Eye (tissue), 1 donor: ENCODE measurements around the gene DAPP1.

Source experiments
- DNase-seq: peaks from one replicate; pipeline ENCODE4 v3.0.0-alpha.2; 2015

The DAPP1 gene

GRCh38 chr4:99857307-99857706, 40.7 kb downstream of the DAPP1 start:
- no peak for DNase-seq

GRCh38 chr4:99859618-99860017, 43.0 kb downstream of the DAPP1 start:
- DNase-seq: no peak

- DNase-seq: no peak
Measured at GRCh38 chr4:99860521-99860920, 43.9 kb downstream of the DAPP1 start.

GRCh38 chr4:99861120-99861905, 44.7 kb downstream of the DAPP1 start:
- no peak for DNase-seq

DNA sequence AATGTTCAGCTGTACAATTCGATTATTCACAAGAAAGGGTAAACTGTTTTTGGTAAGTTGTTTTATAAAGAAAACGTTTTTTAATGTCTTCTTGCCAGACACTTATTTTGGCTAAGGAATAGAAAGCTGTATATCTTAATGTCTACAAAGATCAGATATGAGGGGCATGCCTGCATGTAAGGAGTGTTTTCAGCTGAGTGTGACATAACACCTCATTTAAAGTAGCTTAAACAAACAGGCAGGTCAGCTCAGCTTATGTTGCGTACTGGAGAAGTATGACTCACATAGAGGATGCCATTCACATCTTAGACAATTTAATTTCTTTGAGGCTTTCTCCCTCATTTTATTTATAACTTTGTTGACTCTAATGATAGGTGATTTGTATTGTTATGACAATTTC, 47.2 kb downstream of the DAPP1 start:
- no peak for DNase-seq

DNA sequence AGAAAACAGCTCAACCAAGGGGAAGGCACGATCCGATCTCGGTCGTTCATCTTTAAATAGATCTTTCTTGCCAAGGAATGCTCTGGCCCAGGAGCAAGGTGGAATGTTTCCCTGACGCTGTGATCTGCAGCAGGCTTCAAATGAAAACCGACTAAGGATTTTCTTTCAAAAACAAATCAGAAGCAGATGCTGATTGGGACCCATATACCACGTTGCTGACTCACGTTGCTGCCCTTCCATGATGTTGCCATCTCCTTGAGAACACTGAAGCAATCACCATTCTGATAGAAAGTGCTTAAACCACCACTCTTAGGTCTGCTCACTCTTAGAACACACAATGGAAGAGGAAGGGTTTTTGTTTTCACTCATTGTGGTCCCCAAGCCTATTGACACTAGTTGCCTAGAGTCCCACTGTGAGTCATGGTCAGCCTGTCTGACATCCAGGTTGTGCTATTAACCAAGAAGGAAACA, 51.5 kb downstream of the DAPP1 start:
- DNase-seq: no peak

DNA sequence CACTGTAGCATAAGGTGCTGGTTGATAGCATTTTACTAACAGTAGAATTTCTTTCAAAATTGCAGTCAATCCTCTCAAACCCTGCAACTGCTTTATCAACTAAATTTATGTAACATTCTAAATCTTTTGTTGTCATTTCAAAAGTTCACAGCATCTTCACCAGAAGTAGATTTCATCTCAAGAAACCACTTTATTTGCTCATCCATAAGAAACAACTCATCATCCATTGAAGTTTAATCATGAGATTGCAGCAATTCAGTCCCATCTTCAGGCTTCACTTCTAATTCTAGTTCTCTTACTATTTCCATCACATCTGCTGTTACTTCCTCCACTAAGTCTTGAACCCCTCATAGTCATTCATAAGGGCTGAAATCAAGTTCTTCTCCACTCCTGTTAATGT, 55.9 kb downstream of the DAPP1 start:
- no peak for DNase-seq

DNA sequence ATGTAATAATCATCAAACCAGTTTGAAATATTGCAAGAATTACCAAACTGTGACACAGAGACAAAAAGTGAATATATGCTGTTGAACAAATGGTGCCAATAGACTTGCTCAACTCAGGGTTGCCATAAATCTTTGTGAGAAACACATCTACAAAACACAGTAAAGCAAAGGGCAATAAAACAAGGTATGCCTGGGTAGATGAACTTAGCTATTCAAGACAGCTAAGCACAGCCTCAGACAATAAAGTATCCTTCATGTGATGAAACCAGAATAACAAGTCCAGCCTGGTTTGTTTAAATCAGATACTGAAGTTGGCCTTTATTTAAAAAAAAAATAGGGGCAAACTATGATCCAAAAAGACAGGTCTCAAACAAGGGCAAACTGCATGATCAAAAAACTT, 58.4 kb downstream of the DAPP1 start:
- no peak for DNase-seq

- DNase-seq: no peak
Measured at GRCh38 chr4:99876946-99877345, 60.3 kb downstream of the DAPP1 start.

- DNase-seq: no peak
Measured at GRCh38 chr4:99878604-99879003, 62.0 kb downstream of the DAPP1 start.

DNA sequence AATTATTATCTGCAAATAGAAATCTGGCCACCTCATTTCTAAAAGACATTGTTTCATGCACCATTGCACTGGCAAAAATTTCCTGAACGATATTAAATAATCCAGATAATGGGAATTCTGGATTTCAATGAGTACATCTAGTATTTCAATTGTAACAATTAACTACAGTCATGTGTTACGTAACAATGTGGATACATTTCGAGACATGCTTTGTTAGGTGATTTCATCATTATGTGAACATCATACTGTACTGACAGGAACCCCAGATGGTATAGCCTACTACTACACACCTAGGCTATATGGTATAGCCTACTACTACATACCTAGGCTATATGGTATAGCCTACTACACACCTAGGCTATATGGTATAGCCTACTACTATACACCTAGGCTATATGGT, 62.8 kb downstream of the DAPP1 start:
- DNase-seq: no peak

DNA sequence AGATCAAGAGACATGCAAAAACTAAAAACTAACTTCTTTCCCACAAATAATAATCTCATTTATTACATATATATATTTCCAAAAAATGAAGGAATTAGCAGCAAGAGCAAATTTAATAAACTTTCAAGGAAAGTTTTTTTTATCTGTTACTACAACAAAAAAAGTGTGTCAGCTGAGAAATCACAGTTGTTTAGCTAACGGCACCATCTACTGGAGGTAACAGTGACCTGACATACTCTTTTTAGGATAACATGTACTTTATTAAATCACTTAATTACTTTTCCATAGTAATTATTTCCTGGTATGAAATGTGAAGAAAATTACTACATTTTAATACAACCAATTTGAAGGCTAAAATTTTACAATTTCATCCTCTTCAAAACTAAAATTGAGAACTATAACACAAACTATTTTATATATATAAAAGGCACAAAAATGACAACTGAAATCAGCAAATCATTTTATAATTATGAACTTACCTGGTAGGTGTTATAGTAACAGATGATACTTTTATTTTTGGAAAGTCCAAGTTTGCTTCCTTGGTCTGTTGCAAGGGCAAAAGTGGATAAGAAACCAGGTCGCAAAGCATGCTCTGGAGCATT, 68.5 kb downstream of the DAPP1 start:
- peak; percentile 49 for DNase-seq

GRCh38 chr4:99885687-99886086, 69.1 kb downstream of the DAPP1 start:
- no peak for DNase-seq

- no peak for DNase-seq
Measured at GRCh38 chr4:99886146-99886545, 69.5 kb downstream of the DAPP1 start.

DNA sequence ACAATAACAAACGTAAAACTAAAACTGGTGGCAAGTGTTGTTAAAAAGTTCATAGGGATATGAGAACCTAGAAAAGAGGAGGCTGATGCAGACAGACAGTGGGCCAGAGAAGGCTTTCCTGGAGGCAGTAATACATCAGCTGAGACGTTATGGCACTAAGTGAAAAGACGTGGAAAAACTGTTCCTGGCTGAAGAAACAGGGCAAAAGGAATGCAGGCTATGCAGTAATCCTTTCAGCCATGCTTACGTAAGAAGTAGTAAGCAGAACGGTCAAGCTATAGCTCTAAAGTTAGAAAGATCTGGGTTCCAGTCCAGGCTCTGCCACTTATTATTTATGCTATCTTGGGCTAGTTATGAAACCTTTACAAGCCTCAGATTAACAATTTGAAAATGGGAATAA, 71.2 kb downstream of the DAPP1 start:
- DNase-seq: no peak

- no peak for DNase-seq
Measured at GRCh38 chr4:99891351-99891750, 74.7 kb downstream of the DAPP1 start.

DNA sequence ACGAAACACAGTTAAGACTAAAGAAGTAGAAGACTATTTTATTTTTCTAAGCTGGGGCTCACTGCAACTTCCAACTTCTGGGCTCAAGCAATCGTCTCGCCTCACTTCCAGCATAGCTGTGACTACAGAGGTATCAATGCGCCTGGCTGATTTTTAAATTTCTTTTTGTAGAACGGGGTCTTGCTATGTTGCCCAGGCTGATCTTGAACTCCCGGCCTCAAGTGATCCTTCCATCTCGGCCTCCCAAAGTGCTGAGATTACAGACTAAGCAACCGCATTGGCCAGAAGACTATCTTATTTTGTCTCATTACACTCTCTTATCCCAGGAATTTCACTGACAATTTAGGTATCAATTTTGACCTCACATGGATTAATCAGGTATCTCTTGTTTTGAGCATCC, 76.4 kb downstream of the DAPP1 start:
- DNase-seq: no peak

GRCh38 chr4:99893839-99894160, 77.2 kb downstream of the DAPP1 start:
- DNase-seq: no peak

DNA sequence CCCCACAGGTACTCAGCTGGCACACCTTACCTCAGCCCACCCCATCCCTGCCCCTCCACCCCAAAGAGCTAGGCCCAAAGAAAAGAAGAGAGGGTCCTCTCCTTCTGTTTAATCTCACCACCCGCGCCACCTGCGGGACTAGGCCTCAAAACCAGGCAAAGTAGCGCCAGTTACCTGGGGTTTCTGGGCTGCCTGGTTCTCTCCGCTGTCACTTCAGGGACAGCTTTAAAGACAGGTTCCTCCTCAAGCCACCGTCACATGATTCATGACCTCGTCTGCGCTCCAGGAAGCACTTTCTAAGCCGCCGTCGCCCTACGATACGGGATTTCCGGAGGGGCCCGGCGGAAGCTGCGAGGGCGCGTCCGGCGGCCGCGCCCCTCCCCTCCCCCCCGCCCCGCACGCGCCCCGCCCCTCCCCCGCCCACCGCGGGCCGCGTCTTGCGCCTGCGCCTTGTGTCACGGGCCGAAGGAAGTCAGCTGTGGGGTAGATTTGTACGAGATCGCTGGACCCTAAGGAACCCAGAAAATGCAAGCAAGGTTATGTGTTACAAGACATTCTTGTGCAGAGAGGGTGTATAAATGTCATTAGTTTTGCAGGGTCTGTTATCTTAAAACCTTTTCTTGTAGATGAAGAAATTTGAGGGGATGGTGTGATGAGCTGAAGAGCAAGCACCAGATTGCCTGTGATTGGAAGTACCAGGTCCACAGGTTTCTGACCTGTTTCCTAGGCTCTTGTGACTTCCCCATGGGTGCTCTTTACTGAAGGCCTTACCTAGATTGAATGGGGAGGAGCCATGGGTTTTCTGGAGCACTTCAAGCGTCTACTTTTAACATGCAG, 77.8 kb downstream of the DAPP1 start, which contains the start of gene LAMTOR3:
Gene LAMTOR3, minus strand, starts transcription at position 267 of the 837 bp plus-strand sequence. CDS start 464 bp downstream, outside the sequence.
- DNase-seq: peak; percentile 95

DNA sequence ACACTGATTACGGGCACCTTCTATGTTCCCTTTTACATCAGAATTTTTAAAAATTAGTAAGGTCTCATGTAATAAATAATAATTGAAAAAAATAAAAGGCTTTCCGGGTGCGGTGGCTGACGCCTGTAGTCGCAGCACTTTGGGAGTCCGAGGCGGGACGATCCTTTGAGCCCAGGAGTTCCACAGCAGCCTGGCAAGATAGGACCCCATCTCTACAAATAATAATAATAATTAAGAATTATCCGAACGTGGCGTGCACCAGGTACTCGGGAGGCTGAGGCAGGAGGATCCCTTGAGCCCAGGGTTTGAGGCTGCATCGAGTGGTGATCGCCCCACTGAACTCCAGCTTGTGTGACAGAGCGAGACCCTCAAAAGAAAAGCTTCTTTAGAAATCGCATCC, 78.4 kb downstream of the DAPP1 start:
- no peak for DNase-seq

- DNase-seq: no peak
Measured at GRCh38 chr4:99915449-99915848, 98.8 kb downstream of the DAPP1 start.

GRCh38 chr4:99917575-99917974, 100.9 kb downstream of the DAPP1 start:
- DNase-seq: no peak

- DNase-seq: no peak
Measured at GRCh38 chr4:99918656-99919055, 102.0 kb downstream of the DAPP1 start.
